HepG2 (cell line): ENCODE data around the gene DCTN3.

Experiments
- MED1 ChIP-seq: sonication (generic); formaldehyde crosslinking; IDR thresholded peaks from 2 replicates; pipeline ENCODE4 v1.4.0; 2020; ENCODE audit warnings: missing genetic modification reagents
- SATB2 ChIP-seq: sonication (generic); formaldehyde crosslinking; IDR thresholded peaks from 2 replicates; pipeline ENCODE4 v1.5.0; 2020; ENCODE audit warnings: missing genetic modification reagents
- ZMAT5 ChIP-seq: sonication (generic); formaldehyde crosslinking; IDR thresholded peaks from 2 replicates; pipeline ENCODE4 v1.5.0; 2020; ENCODE audit warnings: mild to moderate bottlenecking, low read depth, missing genetic modification reagents, borderline replicate concordance
- ZNF232 ChIP-seq: sonication (generic); formaldehyde crosslinking; IDR thresholded peaks from 2 replicates; pipeline ENCODE4 v1.4.0; 2020; ENCODE audit warnings: missing genetic modification reagents, borderline replicate concordance
- ZNF674 ChIP-seq: sonication (generic); formaldehyde crosslinking; IDR thresholded peaks from 2 replicates; pipeline ENCODE4 v1.5.0; 2020; ENCODE audit warnings: low read depth, mild to moderate bottlenecking, missing genetic modification reagents
- ZSCAN20 ChIP-seq: sonication (generic); formaldehyde crosslinking; IDR thresholded peaks from 2 replicates; pipeline ENCODE4 v1.4.0; 2020; ENCODE audit warnings: missing genetic modification reagents, mild to moderate bottlenecking, borderline replicate concordance

- TF ChIP-seq ZNF674 (CRISPR knock-in tag) (no peak), ZNF232 (no peak), ZSCAN20 (CRISPR knock-in tag) (no peak), ZMAT5 (CRISPR knock-in tag) (no peak), MED1 (CRISPR knock-in tag) (no peak), SATB2 (CRISPR knock-in tag) (no peak)
These were observed 39.4 kb upstream of the DCTN3 start for GRCh38 chr9:34659592-34660253.
